ENCODE results near the gene NOTCH3. TPM values are rescaled to one million over a fixed set of nuclear protein-coding genes. Genes with fewer than 3 reads are reported as not detected.

NOTCH3 gene
- total and polyA plus RNA-seq, 2 donors (not counting 1 experiment from before 2014, with no cell fraction given) = 26.4 to 42.6 TPM

GRCh38 chr19:15116856-15117255 lies 83.9 kb downstream of the NOTCH3 start:
- TF ChIP-seq CTCF (conservative IDR thresholded peaks at IDR 0.05 in 1 of 2, IDR thresholded peaks at IDR 0.05 in 1 of 2; ENCODE audit: low read depth in 1 of 2, low read length in 2 of 2) = no peak
- TF ChIP-seq EZH2 (IDR thresholded peaks at IDR 0.05; ENCODE audit: low read length, missing control alignments) = no peak
- H4K20me1 ChIP-seq (ENCODE audit: control insufficient read depth, extremely low read depth, insufficient read depth, low read length) = no peaks in the 10 kb centered on the region
- H3K4me3 ChIP-seq (replicated peaks in 1 of 4; ENCODE audit: control extremely low read depth in 1 of 4, insufficient read depth in 1 of 4, low read depth in 3 of 4, low read length in 4 of 4) = no peak overlapping the region
- H3K79me2 ChIP-seq (ENCODE audit: control insufficient read depth, insufficient read depth, low read length) = peaks cover 2% of the 10 kb centered on the region
- H2AFZ ChIP-seq (ENCODE audit: low read length) = no peak overlapping the region
- H3K27ac ChIP-seq (ENCODE audit: insufficient read depth, low read length) = no peak overlapping the region
- peaks cover 10% of the 10 kb centered on the region for H3K4me1 ChIP-seq (ENCODE audit: control insufficient read depth, extremely low read depth, insufficient read depth, low read length)
- H3K9me3 ChIP-seq (ENCODE audit: control insufficient read depth, insufficient read depth, low read depth, low read length) = no peaks in the 10 kb centered on the region
- H3K4me2 ChIP-seq (ENCODE audit: extremely low read depth, insufficient read depth, low read length) = no peak overlapping the region
- no peaks in the 10 kb centered on the region for H3K27me3 ChIP-seq (ENCODE audit: control insufficient read depth, insufficient read depth, low read length)
- no peak overlapping the region for H3K9ac ChIP-seq (ENCODE audit: insufficient read depth, low read length)
- H3K36me3 ChIP-seq (ENCODE audit: control insufficient read depth, insufficient read depth, low read length) = peaks cover 44% of the 10 kb centered on the region
- no peak for DNase-seq (ENCODE audit: low read depth in 2 of 2)

GRCh38 chr19:15115762-15116615 lies 84.8 kb downstream of the NOTCH3 start:
- Histone ChIP-seq H3K4me2 (ENCODE audit: extremely low read depth, insufficient read depth, low read length) (no peak overlapping the region), H3K36me3 (ENCODE audit: control insufficient read depth, insufficient read depth, low read length) (peaks cover 51% of the 10 kb centered on the region), H3K27me3 (ENCODE audit: control insufficient read depth, insufficient read depth, low read length) (no peaks in the 10 kb centered on the region), H3K9me3 (ENCODE audit: control insufficient read depth, insufficient read depth, low read depth, low read length) (no peaks in the 10 kb centered on the region), H3K4me3 (replicated peaks in 1 of 4; ENCODE audit: control extremely low read depth in 1 of 4, insufficient read depth in 1 of 4, low read depth in 3 of 4, low read length in 4 of 4) (no peak overlapping the region), H3K27ac (ENCODE audit: insufficient read depth, low read length) (no peak overlapping the region), H4K20me1 (ENCODE audit: control insufficient read depth, extremely low read depth, insufficient read depth, low read length) (no peaks in the 10 kb centered on the region), H3K9ac (ENCODE audit: insufficient read depth, low read length) (no peak overlapping the region), H3K79me2 (ENCODE audit: control insufficient read depth, insufficient read depth, low read length) (peaks cover 2% of the 10 kb centered on the region), H3K4me1 (ENCODE audit: control insufficient read depth, extremely low read depth, insufficient read depth, low read length) (peaks cover 10% of the 10 kb centered on the region), H2AFZ (ENCODE audit: low read length) (no peak overlapping the region)
- no peak for DNase-seq (ENCODE audit: low read depth in 2 of 2)
- TF ChIP-seq CTCF (conservative IDR thresholded peaks at IDR 0.05 in 1 of 2, IDR thresholded peaks at IDR 0.05 in 1 of 2; ENCODE audit: low read depth in 1 of 2, low read length in 2 of 2) = no peak
- TF ChIP-seq EZH2 (IDR thresholded peaks at IDR 0.05; ENCODE audit: low read length, missing control alignments) = no peak

- no peak overlapping the region for H3K4me2 ChIP-seq (ENCODE audit: extremely low read depth, insufficient read depth, low read length)
- H3K9me3 ChIP-seq (ENCODE audit: control insufficient read depth, insufficient read depth, low read depth, low read length) = no peaks in the 10 kb centered on the region
- no peak overlapping the region for H3K9ac ChIP-seq (ENCODE audit: insufficient read depth, low read length)
- peaks cover 2% of the 10 kb centered on the region for H3K79me2 ChIP-seq (ENCODE audit: control insufficient read depth, insufficient read depth, low read length)
- H3K27me3 ChIP-seq (ENCODE audit: control insufficient read depth, insufficient read depth, low read length) = no peaks in the 10 kb centered on the region
- H3K27ac ChIP-seq (ENCODE audit: insufficient read depth, low read length) = peak overlapping the region; percentile 37
- peak; percentile 47 to 85 for DNase-seq (ENCODE audit: low read depth in 2 of 2)
- peaks cover 56% of the 10 kb centered on the region for H3K36me3 ChIP-seq (ENCODE audit: control insufficient read depth, insufficient read depth, low read length)
- peaks cover 10% of the 10 kb centered on the region for H3K4me1 ChIP-seq (ENCODE audit: control insufficient read depth, extremely low read depth, insufficient read depth, low read length)
- H3K4me3 ChIP-seq (replicated peaks in 1 of 4; ENCODE audit: control extremely low read depth in 1 of 4, insufficient read depth in 1 of 4, low read depth in 3 of 4, low read length in 4 of 4) = no peak overlapping the region
- H2AFZ ChIP-seq (ENCODE audit: low read length) = no peak overlapping the region
- H4K20me1 ChIP-seq (ENCODE audit: control insufficient read depth, extremely low read depth, insufficient read depth, low read length) = no peaks in the 10 kb centered on the region
- TF ChIP-seq EZH2 (IDR thresholded peaks at IDR 0.05; ENCODE audit: low read length, missing control alignments) = no peak
- no peak for TF ChIP-seq CTCF (conservative IDR thresholded peaks at IDR 0.05 in 1 of 2, IDR thresholded peaks at IDR 0.05 in 1 of 2; ENCODE audit: low read depth in 1 of 2, low read length in 2 of 2)
Measured at GRCh38 chr19:15115080-15115479, 85.7 kb downstream of the NOTCH3 start.
